GM18873 (cell line): ENCODE results near the gene HOXB6.

ENCODE experiments used
- ATAC-seq: cut with Tn5 transposase; IDR thresholded peaks from one replicate; pipeline ENCODE4 v1.9.1; 2021; ENCODE audit warnings: mild to moderate bottlenecking, moderate library complexity, moderate number of reproducible peaks; ENCODE audit not compliant: unreplicated experiment, low FRiP score

HOXB6 gene

GRCh38 chr17:48611213-48611612 is 6.4 kb upstream of the HOXB6 start:
- ATAC-seq: no peak

GRCh38 chr17:48610282-48611211 is 5.8 kb upstream of the HOXB6 start, which contains the start of gene HOXB7:
TSS of gene HOXB7 (minus strand) at chr17:48611017. CDS start at chr17:48610918, 99 bp downstream.
- ATAC-seq: no peak

GRCh38 chr17:48609759-48610281 is 5.0 kb upstream of the HOXB6 start:
- no peak for ATAC-seq

GRCh38 chr17:48609033-48609432 is 4.2 kb upstream of the HOXB6 start:
- ATAC-seq: no peak

- no peak for ATAC-seq
These were observed 3.7 kb upstream of the HOXB6 start for GRCh38 chr17:48608494-48608834.

- ATAC-seq: no peak
These were observed 2.3 kb upstream of the HOXB6 start for GRCh38 chr17:48606892-48607614.

GRCh38 chr17:48605991-48606891 is 1.5 kb upstream of the HOXB6 start:
- ATAC-seq: no peak

GRCh38 chr17:48605409-48605919 is 678 bp upstream of the HOXB6 start:
- no peak for ATAC-seq

- ATAC-seq: no peak
These were observed 622 bp downstream of the HOXB6 start for GRCh38 chr17:48603959-48604769.

- ATAC-seq: no peak
These were observed 3.0 kb downstream of the HOXB6 start for GRCh38 chr17:48601539-48602425.

- ATAC-seq: no peak
These were observed 3.6 kb downstream of the HOXB6 start for GRCh38 chr17:48601207-48601538.

- ATAC-seq: no peak
These were observed 4.3 kb downstream of the HOXB6 start for GRCh38 chr17:48600244-48601098.

- no peak for ATAC-seq
These were observed 5.4 kb downstream of the HOXB6 start for GRCh38 chr17:48599354-48599753.

- ATAC-seq: no peak
These were observed 6.0 kb downstream of the HOXB6 start for GRCh38 chr17:48598736-48599135.

- no peak for ATAC-seq
These were observed 6.8 kb downstream of the HOXB6 start for GRCh38 chr17:48597778-48598631.

GRCh38 chr17:48597528-48597777 is 7.3 kb downstream of the HOXB6 start:
- no peak for ATAC-seq
